Measurements from ENCODE around the gene CTLA4. TPM values are rescaled to one million over a fixed set of nuclear protein-coding genes. Genes with fewer than 3 reads are reported as not detected.

CTLA4 gene
- total and polyA plus RNA-seq, 2 of the 4 experiments (the other 2 are of a cell fraction), result not detected

- intact Hi-C loops (cut with micrococcal nuclease), result no loop called here
- no peak overlapping the region for H3K18ac ChIP-seq (ENCODE audit: low read depth, low read length)
- no peak overlapping the region for H3K14ac ChIP-seq (replicated peaks; ENCODE audit: low read depth, low read length)
- no peaks in the 10 kb centered on the region for H3K9me1 ChIP-seq (ENCODE audit: insufficient read depth, low read length)
- TF ChIP-seq CEBPB (IDR thresholded peaks at IDR 0.05; ENCODE audit: low read depth, low read length) (no peak), CTCF (conservative IDR thresholded peaks at IDR 0.05; ENCODE audit: low read depth, low read length) (no peak)
- ATAC-seq (ENCODE audit: low read depth) (no peak), DNase-seq (no peak)
- no peak overlapping the region for H3K56ac ChIP-seq (ENCODE audit: extremely low read depth, insufficient read depth, low read length)
- CTCF ChIA-PET, result no interaction called here
- POLR2A ChIA-PET (ENCODE audit: unreplicated experiment), result no interaction called here
- no peak overlapping the region for H3K9ac ChIP-seq (ENCODE audit: low read depth, low read length)
- H3K27me3 ChIP-seq (ENCODE audit: control insufficient read depth, insufficient read depth, low read length), result peaks cover 6% of the 10 kb centered on the region; the same call in 1 of the 2 replicates
- H3K4ac ChIP-seq (ENCODE audit: low read depth, low read length), result no peak overlapping the region
- H3K79me1 ChIP-seq (ENCODE audit: low read depth in 1 of 2, low read length in 2 of 2), result no peaks in the 10 kb centered on the region
- WGBS, 2 experiments (ENCODE audit: extremely low coverage in 2 of 2, insufficient read length in 1 of 2), result 95% methylated on average over 3 of the region's 4 CpGs; no CpG with 5 or more reads in 1 of the 2 experiments
- no peak overlapping the region for H3K4me3 ChIP-seq (ENCODE audit: insufficient read depth, low read depth, low read length)
- no peak overlapping the region for H2AFZ ChIP-seq (replicated peaks; ENCODE audit: low read length, poor library complexity)
- no TSS peak for BruUV-seq (replicated peaks)
- H3K23ac ChIP-seq (ENCODE audit: low read depth, low read length), result no peak overlapping the region
- H3K4me1 ChIP-seq (ENCODE audit: control insufficient read depth, insufficient read depth, low read length), result peaks cover 3% of the 10 kb centered on the region; the same call in 1 of the 2 replicates
- H2BK5ac ChIP-seq (ENCODE audit: low read depth, low read length, poor library complexity, severe bottlenecking), result no peak overlapping the region
- in situ Hi-C loops (cut with MboI; ENCODE audit: low sequenced_read_pairs), result loop anchor here (25.0 kb wide), 1 partner anchor 1317 kb away; no protein-coding TSS in a partner anchor
- no peak overlapping the region for H3K27ac ChIP-seq (ENCODE audit: insufficient read depth, low read length)
- 0 out of 2 replicates have a peak, but pooled peaks cover 3% of the 10 kb centered on the region for H3K9me3 ChIP-seq (ENCODE audit: control insufficient read depth, insufficient read depth, low read length)
- dilution Hi-C loops (cut with HindIII; ENCODE audit: low sequenced_read_pairs, unreplicated experiment), result no loop called here
- no peak overlapping the region for H2AK5ac ChIP-seq (ENCODE audit: low read depth, low read length)
- no peak overlapping the region for H2BK20ac ChIP-seq (ENCODE audit: low read depth, low read length)
- H2AK9ac ChIP-seq (replicated peaks; ENCODE audit: low read depth, low read length, poor library complexity), result no peak overlapping the region
- no peak overlapping the region for H2BK120ac ChIP-seq (ENCODE audit: low read depth, low read length)
- no peaks in the 10 kb centered on the region for H4K20me1 ChIP-seq (ENCODE audit: insufficient read depth, low read length)
- H3K4me2 ChIP-seq (ENCODE audit: low read depth, low read length), result no peak overlapping the region
- no peak overlapping the region for H4K91ac ChIP-seq (ENCODE audit: insufficient read depth, low read depth, low read length)
- H3K36me3 ChIP-seq (ENCODE audit: control insufficient read depth, insufficient read depth, low read length), result no peaks in the 10 kb centered on the region
- no peak overlapping the region for H2BK15ac ChIP-seq (ENCODE audit: low read depth, low read length)
- no peak overlapping the region for H4K5ac ChIP-seq (ENCODE audit: low read depth, low read length)
- H4K8ac ChIP-seq (ENCODE audit: low read depth in 2 of 2, low read length in 2 of 2), result no peak overlapping the region
These were observed 36.5 kb downstream of the CTLA4 start for GRCh38 chr2:203904022-203904421.
